HG02885 (cell line): ENCODE data around the gene CRYGB.
"Not testable (repeated sequence)": the region's sequence is repeated elsewhere in the genome, so short reads cannot be mapped to it uniquely, and the experiment has no call there.

Experiments used
- ATAC-seq: cut with Tn5 transposase; IDR thresholded peaks from one replicate; pipeline ENCODE4 v1.9.1; 2021; ENCODE audit warnings: mild to moderate bottlenecking; ENCODE audit not compliant: unreplicated experiment, poor library complexity

The CRYGB gene

GRCh38 chr2:208150956-208151355 is 5.0 kb upstream of the CRYGB start:
- no peak for ATAC-seq

- no peak for ATAC-seq
Measured at GRCh38 chr2:208150094-208150493, 4.1 kb upstream of the CRYGB start.

- ATAC-seq, result no peak
Measured at GRCh38 chr2:208148803-208149202, 2.8 kb upstream of the CRYGB start.

- no peak for ATAC-seq
Measured at GRCh38 chr2:208147759-208148158, 1.8 kb upstream of the CRYGB start.

GRCh38 chr2:208147008-208147407 is 1.1 kb upstream of the CRYGB start:
- ATAC-seq, result no peak

- no peak for ATAC-seq
Measured at GRCh38 chr2:208142925-208143799, 2.8 kb downstream of the CRYGB start.

- no peak for ATAC-seq
Measured at GRCh38 chr2:208142240-208142924, 3.6 kb downstream of the CRYGB start.

- no peak for ATAC-seq
Measured at GRCh38 chr2:208139447-208139846, 6.5 kb downstream of the CRYGB start.

GRCh38 chr2:208138334-208138733 is 7.6 kb downstream of the CRYGB start:
- ATAC-seq, result not testable (repeated sequence)

GRCh38 chr2:208136716-208137094 is 9.3 kb downstream of the CRYGB start:
- ATAC-seq, result no peak

- ATAC-seq, result no peak
Measured at GRCh38 chr2:208135794-208136715, 9.9 kb downstream of the CRYGB start.

- ATAC-seq, result peak; percentile 77
Measured at GRCh38 chr2:208134928-208135586, 10.9 kb downstream of the CRYGB start.

- ATAC-seq, result no peak
Measured at GRCh38 chr2:208130712-208131110, 15.2 kb downstream of the CRYGB start.

- ATAC-seq, result no peak
Measured at GRCh38 chr2:208129744-208130711, 15.9 kb downstream of the CRYGB start, which contains the start of gene CRYGC. TSS of gene CRYGC (minus strand) at chr2:208129828. CDS start at chr2:208129792, 36 bp downstream.

- no peak for ATAC-seq
Measured at GRCh38 chr2:208128136-208128535, 17.8 kb downstream of the CRYGB start.

- ATAC-seq, result no peak
Measured at GRCh38 chr2:208127090-208127489, 18.9 kb downstream of the CRYGB start.

- ATAC-seq, result no peak
Measured at GRCh38 chr2:208125251-208125650, 20.7 kb downstream of the CRYGB start.

- ATAC-seq, result not testable (repeated sequence)
Measured at GRCh38 chr2:208124013-208124715, 21.8 kb downstream of the CRYGB start, which contains the start of gene CRYGD. TSS of gene CRYGD (minus strand) at chr2:208124524. CDS start at chr2:208124473, 51 bp downstream.
